ENCODE data around the gene VIT. TPM values are rescaled to one million over a fixed set of nuclear protein-coding genes. Genes with fewer than 3 reads are reported as not detected.

The VIT gene
- total RNA-seq, 3 donors from 2014 or later (not counting 1 experiment from before 2014, with no cell fraction given) = 1.4 to 1.9 (median 1.7) TPM

DNA sequence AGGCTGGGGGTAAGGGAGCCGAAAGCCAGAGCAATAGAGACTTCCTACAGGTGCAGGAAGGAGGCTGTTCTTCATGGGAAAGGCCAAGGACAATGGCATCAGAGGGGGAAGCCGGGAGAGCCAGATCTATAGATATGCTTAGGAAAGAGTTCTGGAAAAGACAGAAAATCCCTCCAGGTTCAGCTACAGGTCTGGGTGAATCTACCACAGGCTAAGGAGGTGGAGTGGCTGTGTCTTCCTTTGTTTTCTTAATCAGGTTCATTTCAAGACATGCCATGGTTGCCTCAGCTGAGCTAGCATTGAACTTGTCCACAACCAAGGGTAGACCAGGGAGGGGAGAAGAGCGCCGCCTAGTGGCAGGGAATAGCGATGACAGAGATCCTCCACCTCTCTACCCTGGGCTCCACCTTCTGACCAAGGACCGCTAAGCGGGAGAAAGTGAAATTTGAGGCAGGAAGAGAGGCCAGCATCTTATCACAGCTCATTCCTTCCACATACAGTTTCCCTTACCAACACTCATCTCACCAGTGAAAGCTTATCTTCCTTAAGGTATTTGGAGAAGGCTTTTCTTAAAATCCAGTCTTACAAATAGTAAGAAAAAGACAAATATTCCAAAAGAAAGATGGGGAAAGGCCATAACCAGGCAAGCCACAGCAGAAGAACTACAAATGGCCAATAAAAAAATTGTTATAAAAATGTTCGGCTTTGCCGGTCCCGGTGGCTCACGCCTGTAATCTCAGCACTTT is 74.2 kb downstream of the VIT start:
- Mint-ChIP-seq H3K9me3 (no peaks in the 10 kb centered on the region), H3K27me3 (ENCODE audit: low read depth in 2 of 2) (peaks cover 7% of the 10 kb centered on the region in 2 donors), H3K27ac (peak overlapping the region in 1 of 2 donors; percentile 10), H3K36me3 (no peaks in the 10 kb centered on the region), H3K4me1 (peaks cover 5 to 6% of the 10 kb centered on the region in 2 donors), H3K4me3 (no peak overlapping the region)
- 82% methylated on average over 8 of the region's 11 CpGs for WGBS (ENCODE audit: insufficient coverage)
- H3K4me1 ChIP-seq (ENCODE audit: control insufficient read depth, insufficient read depth, low read length) = no peaks in the 10 kb centered on the region
- peak; percentile 29 to 57 for DNase-seq
- H3K27ac ChIP-seq (ENCODE audit: low read length) = no peak overlapping the region
- TF ChIP-seq, protein P1, sequence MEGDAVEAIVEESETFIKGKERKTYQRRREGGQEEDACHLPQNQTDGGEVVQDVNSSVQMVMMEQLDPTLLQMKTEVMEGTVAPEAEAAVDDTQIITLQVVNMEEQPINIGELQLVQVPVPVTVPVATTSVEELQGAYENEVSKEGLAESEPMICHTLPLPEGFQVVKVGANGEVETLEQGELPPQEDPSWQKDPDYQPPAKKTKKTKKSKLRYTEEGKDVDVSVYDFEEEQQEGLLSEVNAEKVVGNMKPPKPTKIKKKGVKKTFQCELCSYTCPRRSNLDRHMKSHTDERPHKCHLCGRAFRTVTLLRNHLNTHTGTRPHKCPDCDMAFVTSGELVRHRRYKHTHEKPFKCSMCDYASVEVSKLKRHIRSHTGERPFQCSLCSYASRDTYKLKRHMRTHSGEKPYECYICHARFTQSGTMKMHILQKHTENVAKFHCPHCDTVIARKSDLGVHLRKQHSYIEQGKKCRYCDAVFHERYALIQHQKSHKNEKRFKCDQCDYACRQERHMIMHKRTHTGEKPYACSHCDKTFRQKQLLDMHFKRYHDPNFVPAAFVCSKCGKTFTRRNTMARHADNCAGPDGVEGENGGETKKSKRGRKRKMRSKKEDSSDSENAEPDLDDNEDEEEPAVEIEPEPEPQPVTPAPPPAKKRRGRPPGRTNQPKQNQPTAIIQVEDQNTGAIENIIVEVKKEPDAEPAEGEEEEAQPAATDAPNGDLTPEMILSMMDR (IDR thresholded peaks at IDR 0.05) = peak; percentile 13
- H3K9me3 ChIP-seq (ENCODE audit: control insufficient read depth, insufficient read depth, low read length) = no peaks in the 10 kb centered on the region
- no peaks in the 10 kb centered on the region for H3K27me3 ChIP-seq (ENCODE audit: control insufficient read depth, insufficient read depth, low read length)
- H3K36me3 ChIP-seq (ENCODE audit: control insufficient read depth, insufficient read depth, low read length) = no peaks in the 10 kb centered on the region
- H3K4me3 ChIP-seq (ENCODE audit: low read length) = no peak overlapping the region
- intact Hi-C loops (cut with micrococcal nuclease) = no loop called here
- peak; percentile 50 to 65 (median 64) for ATAC-seq

DNA sequence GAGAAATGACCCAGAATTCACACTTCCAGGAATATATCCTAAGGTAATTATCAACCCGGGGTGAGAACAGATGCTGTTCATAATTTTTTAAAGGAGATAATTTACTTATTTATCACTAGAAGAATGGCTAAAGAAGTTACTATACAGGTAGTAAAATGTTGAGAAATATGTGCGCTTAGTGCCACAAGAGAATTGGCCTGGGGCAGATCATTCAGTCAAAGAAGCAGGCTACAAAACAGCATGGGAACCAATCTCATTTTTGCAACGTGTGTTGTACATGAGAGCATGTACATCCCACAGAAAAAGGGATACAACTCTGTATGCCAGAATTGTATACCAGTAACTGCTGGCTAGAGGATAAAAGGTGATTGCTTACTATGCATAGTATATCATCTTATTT is 75.2 kb downstream of the VIT start:
- H3K36me3 ChIP-seq (ENCODE audit: control insufficient read depth, insufficient read depth, low read length) = no peaks in the 10 kb centered on the region
- no peaks in the 10 kb centered on the region for H3K27me3 ChIP-seq (ENCODE audit: control insufficient read depth, insufficient read depth, low read length)
- H3K27me3 Mint-ChIP-seq (ENCODE audit: low read depth in 2 of 2) = peaks cover 7% of the 10 kb centered on the region in 2 donors
- ATAC-seq (no peak), DNase-seq (no peak)
- no peak overlapping the region for H3K4me3 ChIP-seq (ENCODE audit: low read length)
- H3K4me1 Mint-ChIP-seq = peaks cover 5 to 6% of the 10 kb centered on the region in 2 donors
- no peaks in the 10 kb centered on the region for H3K36me3 Mint-ChIP-seq
- no peak overlapping the region for H3K4me3 Mint-ChIP-seq
- no peaks in the 10 kb centered on the region for H3K4me1 ChIP-seq (ENCODE audit: control insufficient read depth, insufficient read depth, low read length)
- no peaks in the 10 kb centered on the region for H3K9me3 Mint-ChIP-seq
- no peak overlapping the region for H3K27ac ChIP-seq (ENCODE audit: low read length)
- TF ChIP-seq, protein P1 (IDR thresholded peaks at IDR 0.05) = no peak
- H3K9me3 ChIP-seq (ENCODE audit: control insufficient read depth, insufficient read depth, low read length) = no peaks in the 10 kb centered on the region
- WGBS (ENCODE audit: insufficient coverage) = 77% methylated on average over 2 of the region's 3 CpGs
- no peak overlapping the region for H3K27ac Mint-ChIP-seq
- intact Hi-C loops (cut with micrococcal nuclease) = no loop called here

DNA sequence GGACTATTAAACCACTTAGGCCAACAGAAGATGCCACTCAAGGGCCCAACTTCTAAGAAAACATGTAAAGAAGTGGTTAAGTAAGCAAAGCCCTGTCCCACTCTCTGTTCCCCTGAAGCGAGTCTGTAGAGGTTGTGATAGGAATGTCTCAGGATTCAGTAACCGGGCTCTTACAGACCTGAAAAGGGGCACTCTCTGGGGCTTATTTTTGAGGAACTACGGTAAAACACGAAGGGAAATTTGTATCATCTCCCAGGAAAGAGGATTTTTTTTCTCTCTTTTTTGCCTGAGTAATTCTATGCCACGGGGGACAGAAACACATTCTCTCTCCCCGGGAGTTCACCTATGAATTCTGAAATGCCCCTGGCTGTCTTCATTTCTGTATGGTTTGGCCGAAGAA is 77.4 kb downstream of the VIT start:
- no peaks in the 10 kb centered on the region for H3K36me3 Mint-ChIP-seq
- no peak overlapping the region for H3K4me3 ChIP-seq (ENCODE audit: low read length)
- H3K27me3 ChIP-seq (ENCODE audit: control insufficient read depth, insufficient read depth, low read length) = no peaks in the 10 kb centered on the region
- no peaks in the 10 kb centered on the region for H3K9me3 ChIP-seq (ENCODE audit: control insufficient read depth, insufficient read depth, low read length)
- no peaks in the 10 kb centered on the region for H3K9me3 Mint-ChIP-seq
- no peak overlapping the region for H3K27ac Mint-ChIP-seq
- no peak overlapping the region for H3K4me3 Mint-ChIP-seq
- ATAC-seq (no peak), DNase-seq (no peak)
- peaks cover 5 to 6% of the 10 kb centered on the region in 2 donors for H3K4me1 Mint-ChIP-seq
- no peaks in the 10 kb centered on the region for H3K4me1 ChIP-seq (ENCODE audit: control insufficient read depth, insufficient read depth, low read length)
- H3K36me3 ChIP-seq (ENCODE audit: control insufficient read depth, insufficient read depth, low read length) = no peaks in the 10 kb centered on the region
- TF ChIP-seq, protein P1 (IDR thresholded peaks at IDR 0.05) = no peak
- intact Hi-C loops (cut with micrococcal nuclease) = no loop called here
- no peak overlapping the region for H3K27ac ChIP-seq (ENCODE audit: low read length)
- peaks cover 7% of the 10 kb centered on the region in 2 donors for H3K27me3 Mint-ChIP-seq (ENCODE audit: low read depth in 2 of 2)
- 92% methylated on average over 7 of the region's 7 CpGs for WGBS (ENCODE audit: insufficient coverage)

- Histone ChIP-seq H3K27ac (ENCODE audit: low read length) (no peak overlapping the region), H3K9me3 (ENCODE audit: control insufficient read depth, insufficient read depth, low read length) (no peaks in the 10 kb centered on the region), H3K27me3 (ENCODE audit: control insufficient read depth, insufficient read depth, low read length) (no peaks in the 10 kb centered on the region), H3K36me3 (ENCODE audit: control insufficient read depth, insufficient read depth, low read length) (no peaks in the 10 kb centered on the region), H3K4me1 (ENCODE audit: control insufficient read depth, insufficient read depth, low read length) (no peaks in the 10 kb centered on the region), H3K4me3 (ENCODE audit: low read length) (no peak overlapping the region)
- H3K9me3 Mint-ChIP-seq = no peaks in the 10 kb centered on the region
- intact Hi-C loops (cut with micrococcal nuclease) = no loop called here
- ATAC-seq (no peak), DNase-seq (no peak)
- TF ChIP-seq, protein P1 (IDR thresholded peaks at IDR 0.05) = no peak
- 83% methylated on average over 3 of the region's 3 CpGs for WGBS (ENCODE audit: insufficient coverage)
- H3K36me3 Mint-ChIP-seq = no peaks in the 10 kb centered on the region
- H3K4me3 Mint-ChIP-seq = no peak overlapping the region
- H3K27ac Mint-ChIP-seq = no peak overlapping the region
- peaks cover 2 to 5% of the 10 kb centered on the region in 2 donors for H3K27me3 Mint-ChIP-seq (ENCODE audit: low read depth in 2 of 2)
- H3K4me1 Mint-ChIP-seq = peaks cover 9% of the 10 kb centered on the region in 2 donors
Measured at GRCh38 chr2:36775261-36775660, 78.8 kb downstream of the VIT start.
